HepG2 (cell line): Measurements from ENCODE around the gene GTF3A. TPM values are rescaled to one million over a fixed set of nuclear protein-coding genes. Genes with fewer than 3 reads are reported as not detected.
A peak's percentile ranks its signal among the peaks of the same experiment; 100 is the strongest.

Source experiments
- AHR ChIP-seq: IDR thresholded peaks from 2 replicates; pipeline ENCODE4 v1.6.1; 2018; ENCODE audit warnings: missing genetic modification reagents, missing compliant biosample characterization
- CSRNP1 ChIP-seq: sonication (generic); formaldehyde crosslinking; IDR thresholded peaks from 2 replicates; pipeline ENCODE4 v1.8.1; 2023; ENCODE audit warnings: mild to moderate bottlenecking, missing genetic modification reagents
- ETS1 ChIP-seq: sonication (generic); formaldehyde crosslinking; IDR thresholded peaks from 2 replicates; pipeline ENCODE4 v1.4.0; 2020; ENCODE audit warnings: missing genetic modification reagents
- GRHL1 ChIP-seq: sonication (generic); formaldehyde crosslinking; conservative IDR thresholded peaks from 2 replicates; pipeline ENCODE4 v1.8.0; 2022; ENCODE audit warnings: missing genetic modification reagents
- HOXD1 ChIP-seq: sonication (generic); formaldehyde crosslinking; IDR thresholded peaks from 2 replicates; pipeline ENCODE4 v1.5.0; 2020; ENCODE audit warnings: missing genetic modification reagents
- MXD3 ChIP-seq: IDR thresholded peaks from 2 replicates; pipeline ENCODE4 v1.6.1; 2016; ENCODE audit warnings: mild to moderate bottlenecking, missing biosample characterization, missing genetic modification reagents
- NFAT5 ChIP-seq: sonication (generic); formaldehyde crosslinking; IDR thresholded peaks from 2 replicates; pipeline ENCODE4 v1.4.0; 2020; ENCODE audit warnings: missing genetic modification reagents
- SOX13 ChIP-seq, 3 experiments: fragments of 450-650 bp in 1 of 3; sonication (generic) in 1 of 3; formaldehyde crosslinking in 1 of 3; IDR thresholded peaks in 2 of 3; conservative IDR thresholded peaks in 1 of 3; 2 replicates each; pipeline versions ENCODE4 v1.5.0 to v1.6.1; 2016 to 2020; ENCODE audit warnings: antibody characterized with exemption in 1 of 3, mild to moderate bottlenecking in 1 of 3, missing compliant biosample characterization in 1 of 3, missing genetic modification reagents in 1 of 3, moderate library complexity in 1 of 3
- SP5 ChIP-seq: IDR thresholded peaks from 2 replicates; pipeline ENCODE4 v1.6.1; 2016; ENCODE audit warnings: low read depth, borderline replicate concordance
- ZNF800 ChIP-seq: sonication (generic); formaldehyde crosslinking; IDR thresholded peaks from 2 replicates; pipeline ENCODE4 v1.4.0; 2020; ENCODE audit warnings: missing genetic modification reagents
- polyA plus RNA-seq, 8 experiments: library from polyadenylated mRNA; depleted of rRNA in 3 of 8; stranded (reverse) in 7 of 8; unstranded in 1 of 8; fragments of >200 nt; fragmentation: Illumina TruSeq in 4 of 8; extraction: Trizol in 4 of 8; gene quantifications; 2 replicates each; pipeline versions ENCODE4 v1.2.1 to v1.2.3, GENCODE V29; 2011 to 2016; ENCODE audit warnings: low read depth in 4 of 8, missing spikeins in 1 of 8, mixed read lengths in 1 of 8; ENCODE audit not compliant: insufficient read depth in 1 of 8
- total RNA-seq, 5 experiments: library from RNA; depleted of rRNA; stranded (reverse); fragments of >200 nt; fragmentation: Illumina TruSeq; extraction: Trizol; gene quantifications; 2 replicates each; pipeline ENCODE4 v1.2.3, GENCODE V29; 2016; ENCODE audit warnings: low read depth in 1 of 5

Gene GTF3A
- total and polyA plus RNA-seq, 2 of the 13 experiments (the other 11 are each of a cell fraction or from before 2014, with no cell fraction given): 42.1 to 176 TPM

GRCh38 chr13:27424246-27425157 is at the start of gene GTF3A (continued):
- peak; percentile 99 for TF ChIP-seq MXD3 (CRISPR knock-in tag)
- TF ChIP-seq ZNF800: no peak; the same call in 1 of the 2 replicates
- TF ChIP-seq SOX13 (IDR thresholded peaks at IDR 0.05): no peak
- TF ChIP-seq SOX13 (CRISPR knock-in tag; conservative IDR thresholded peaks at IDR 0.05 in 1 of 2, IDR thresholded peaks at IDR 0.05 in 1 of 2): no peak
- TF ChIP-seq HOXD1: no peak
- TF ChIP-seq SP5 (CRISPR knock-in tag): no peak
- TF ChIP-seq GRHL1 (CRISPR knock-in tag): no peak; the same call in 1 of the 2 replicates
- peak; percentile 97; the same call in 1 of the 2 replicates for TF ChIP-seq ETS1 (CRISPR knock-in tag)
- peak; percentile 98 for TF ChIP-seq NFAT5 (CRISPR knock-in tag)
- no peak for TF ChIP-seq AHR (CRISPR knock-in tag)
- TF ChIP-seq CSRNP1 (CRISPR knock-in tag): peak; percentile 85
